Left lobe of liver (tissue), 2 donors: Measurements from ENCODE around the gene GRIK3. TPM values are rescaled to one million over a fixed set of nuclear protein-coding genes. Genes with fewer than 3 reads are reported as not detected.

ENCODE experiments used
- ATAC-seq: fragments of 200-7000 bp; cut with Tn5 transposase; one replicate; pipeline ENCODE4 v1.9.1; 2020; ENCODE audit warnings: mild to moderate bottlenecking, moderate library complexity
- DNase-seq: peaks from one replicate; pipeline ENCODE4 v3.0.0-alpha.2; 2020; ENCODE audit warnings: low spot score
- total RNA-seq: library from RNA; stranded (reverse); gene quantifications from one replicate; pipeline ENCODE4 v1.2.1, GENCODE V29; 2021
- donor health status: DM: no; HTN: no; CAD: no; lungs with moderate emphysema.
- donor health status: DM: no; HTN: yes; CAD: no.

Gene GRIK3
- total RNA-seq, 1 donor from 2014 or later = 0.03 TPM

DNA sequence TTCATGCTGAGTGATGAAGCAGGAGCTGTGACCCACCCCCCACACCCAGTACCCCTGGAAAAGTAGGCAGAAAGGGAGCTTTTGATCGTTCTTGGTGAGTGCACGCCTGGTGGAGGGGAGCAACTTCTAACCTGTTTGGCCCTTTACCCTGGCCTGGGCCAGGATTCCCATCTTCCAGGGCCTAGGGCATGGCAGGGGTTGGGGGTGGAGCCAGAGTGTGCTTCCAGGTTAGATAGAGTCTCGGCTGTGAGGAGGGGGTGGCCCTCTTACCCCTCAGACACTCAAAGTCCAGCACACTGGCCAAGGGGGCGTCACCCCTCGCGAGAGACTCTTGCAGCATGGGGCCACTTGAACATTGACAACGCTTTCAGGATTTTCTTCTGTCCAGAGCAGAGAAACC, 236.6 kb downstream of the GRIK3 start:
- ATAC-seq = no peak

DNA sequence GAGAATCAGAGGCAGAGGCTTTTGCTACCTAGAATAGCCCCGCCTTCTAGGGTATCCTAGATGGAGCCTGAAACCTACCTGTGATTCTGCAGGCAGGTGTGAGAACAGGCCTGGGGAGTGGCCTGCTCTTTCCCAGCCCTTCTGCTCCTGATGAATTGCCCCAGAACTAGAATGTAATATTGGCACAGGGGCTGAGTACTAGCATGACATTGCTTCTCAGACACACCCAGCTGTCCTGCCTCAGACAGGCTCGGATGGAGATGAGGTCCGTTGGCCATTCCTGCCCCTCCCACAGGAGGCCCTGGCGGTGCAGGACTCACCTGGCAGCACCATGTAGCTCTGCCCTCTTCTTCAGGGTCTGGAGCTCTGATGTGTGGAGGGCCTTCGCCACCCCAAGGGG, 237.6 kb downstream of the GRIK3 start:
- DNase-seq = no peak
- ATAC-seq = no peak

More for the DNA sequence above, 236.6 kb downstream of the GRIK3 start:
- no peak for DNase-seq

DNA sequence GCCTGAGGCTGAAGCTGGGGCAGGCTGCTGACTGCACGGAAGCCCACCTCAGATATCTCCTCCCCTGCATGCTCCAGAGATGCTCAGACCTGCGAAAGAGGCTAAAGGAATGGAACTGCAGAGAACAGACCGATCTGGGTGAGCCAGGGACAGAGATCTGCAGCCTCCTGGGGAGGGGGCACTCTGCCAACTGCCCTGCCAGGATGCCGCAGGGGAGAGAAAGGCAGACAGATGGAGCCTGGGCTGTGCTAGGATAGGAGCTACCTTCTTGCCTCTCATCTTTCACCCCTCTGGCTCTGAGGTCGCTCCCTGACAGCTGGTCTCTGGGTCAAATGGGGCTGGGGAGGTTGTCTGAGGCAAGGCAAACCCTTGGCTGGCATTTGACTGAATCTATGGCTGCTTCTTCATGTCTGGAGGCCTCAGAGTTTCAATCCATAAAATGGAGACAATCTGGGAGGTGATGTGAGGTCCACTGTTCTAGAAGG, 238.2 kb downstream of the GRIK3 start:
- DNase-seq (no peak), ATAC-seq (no peak)

DNA sequence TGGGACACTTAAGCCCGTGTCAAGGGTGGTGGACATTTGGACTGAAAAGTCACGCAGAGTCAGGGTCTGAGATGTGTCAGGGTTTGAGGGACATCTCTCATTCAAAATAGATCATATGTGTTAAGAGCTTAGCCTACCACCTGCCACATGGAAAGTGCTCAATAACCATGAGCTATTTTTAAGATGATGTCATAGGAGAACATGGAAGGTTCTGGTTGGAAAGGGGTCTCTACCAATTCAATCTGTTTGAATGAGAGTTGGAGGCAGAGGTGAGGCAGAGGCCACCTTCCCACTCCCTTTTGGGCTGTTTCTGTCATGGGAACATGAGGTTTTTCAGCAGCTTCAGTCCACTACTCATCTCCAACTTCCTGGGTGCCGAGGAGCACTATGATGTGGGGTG, 239.9 kb downstream of the GRIK3 start:
- DNase-seq = no peak
- no peak for ATAC-seq

DNA sequence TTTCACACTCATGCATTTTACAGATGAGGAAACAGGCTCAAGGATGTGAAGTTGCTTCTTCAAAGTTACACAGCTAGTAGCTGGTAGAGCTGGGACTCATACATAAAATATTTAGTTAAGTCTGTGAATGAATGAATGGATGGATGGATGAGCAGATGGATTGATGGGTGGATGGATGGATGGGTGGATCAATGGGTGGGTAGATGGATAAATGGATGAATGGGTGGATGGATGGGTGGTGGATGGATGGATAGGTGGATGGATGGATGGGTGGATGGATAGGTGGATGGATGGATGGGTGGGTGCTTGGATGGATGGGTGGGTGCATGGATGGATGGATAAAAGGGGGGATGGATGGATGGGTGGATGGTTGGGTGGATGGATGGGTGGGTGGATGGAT, 240.9 kb downstream of the GRIK3 start:
- ATAC-seq (no peak), DNase-seq (no peak)

DNA sequence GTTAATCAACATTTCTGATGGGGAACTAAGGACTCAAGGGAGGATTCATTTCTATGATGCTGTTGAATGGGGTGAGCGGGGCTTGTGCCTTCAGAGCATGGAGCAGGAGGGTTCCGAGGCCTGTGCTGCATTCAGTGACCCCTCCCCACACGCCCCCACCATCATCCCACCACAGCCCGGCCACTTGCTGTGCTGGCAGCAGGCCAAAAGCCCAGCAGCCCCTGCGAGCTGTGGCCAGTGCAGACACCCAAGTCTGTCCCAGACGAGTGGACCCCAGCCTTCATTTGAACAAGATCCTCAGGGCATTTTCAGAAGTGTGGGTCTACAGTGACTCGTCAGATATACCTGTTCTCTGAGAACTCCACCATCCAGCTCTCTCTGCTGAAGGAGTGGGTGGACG, 242.0 kb downstream of the GRIK3 start:
- ATAC-seq (no peak), DNase-seq (no peak)

DNA sequence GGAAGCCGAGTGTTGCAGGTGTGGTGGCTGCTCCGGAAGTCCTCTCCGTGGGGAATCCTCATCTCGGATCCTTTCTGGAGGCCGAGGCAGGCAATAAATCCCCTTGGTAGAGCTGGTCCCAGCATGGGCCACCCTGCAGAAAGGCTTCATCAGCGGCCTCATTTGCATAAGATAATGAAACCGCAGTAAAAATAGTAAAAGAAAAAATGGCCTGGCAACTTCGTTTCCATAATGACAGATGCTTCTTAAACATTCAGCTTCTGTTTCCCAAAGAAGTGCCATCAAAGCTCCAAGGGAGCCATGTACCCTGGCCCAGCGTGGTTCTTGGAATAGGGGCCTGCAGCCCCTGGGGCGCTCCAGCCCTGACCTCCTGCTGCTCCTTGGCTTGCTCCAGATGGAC, 244.1 kb downstream of the GRIK3 start:
- ATAC-seq = no peak
- DNase-seq = no peak

DNA sequence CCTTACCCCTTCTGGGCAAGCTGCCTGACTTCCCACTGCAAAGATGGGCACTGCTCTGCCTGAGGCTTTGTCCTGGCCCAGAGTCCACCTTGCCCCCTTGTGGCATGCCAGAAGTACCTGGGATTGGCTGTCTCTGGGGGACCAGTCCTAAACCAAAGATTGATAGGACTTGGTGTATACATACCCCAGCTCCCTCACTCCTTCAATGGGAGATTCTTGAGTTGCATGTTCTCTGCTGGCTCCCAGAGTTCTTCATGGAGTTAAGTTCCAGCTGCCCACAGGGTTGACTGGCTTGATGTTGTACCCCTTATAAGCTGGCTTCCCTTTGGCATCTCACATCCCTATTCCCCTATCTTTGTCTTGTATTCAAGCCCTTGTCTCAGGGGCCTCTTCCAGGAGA, 244.8 kb downstream of the GRIK3 start:
- DNase-seq (no peak), ATAC-seq (no peak)

DNA sequence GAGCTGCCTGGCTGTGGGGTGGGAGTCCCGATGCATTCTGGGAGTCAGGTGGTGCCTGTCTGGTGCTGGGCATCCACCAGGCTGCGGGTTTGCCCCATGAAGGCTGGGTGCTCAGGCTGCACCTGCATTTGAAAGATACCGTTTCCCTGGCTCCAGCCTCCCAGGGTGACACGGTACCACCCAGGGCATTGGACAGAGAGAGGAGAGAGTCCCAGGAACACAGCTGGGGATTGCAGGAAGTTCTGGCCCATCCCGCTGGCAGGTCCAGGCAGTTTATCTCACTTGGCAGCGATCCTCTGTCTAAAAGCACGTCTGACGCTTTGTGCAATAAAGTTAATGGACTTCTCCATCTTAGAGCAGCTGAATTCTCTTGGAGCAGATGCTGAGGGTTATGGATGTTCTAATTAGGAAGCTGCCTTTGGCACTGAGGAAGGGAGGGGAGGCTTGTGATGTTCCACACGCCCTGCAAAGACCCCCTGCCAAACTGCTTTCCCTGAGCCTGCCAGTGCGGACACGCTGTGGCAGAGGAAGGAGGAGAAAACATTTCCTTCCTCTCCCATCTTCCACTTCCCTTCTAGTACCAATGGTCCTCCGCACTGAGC, 246.9 kb downstream of the GRIK3 start:
- DNase-seq = no peak
- no peak for ATAC-seq

DNA sequence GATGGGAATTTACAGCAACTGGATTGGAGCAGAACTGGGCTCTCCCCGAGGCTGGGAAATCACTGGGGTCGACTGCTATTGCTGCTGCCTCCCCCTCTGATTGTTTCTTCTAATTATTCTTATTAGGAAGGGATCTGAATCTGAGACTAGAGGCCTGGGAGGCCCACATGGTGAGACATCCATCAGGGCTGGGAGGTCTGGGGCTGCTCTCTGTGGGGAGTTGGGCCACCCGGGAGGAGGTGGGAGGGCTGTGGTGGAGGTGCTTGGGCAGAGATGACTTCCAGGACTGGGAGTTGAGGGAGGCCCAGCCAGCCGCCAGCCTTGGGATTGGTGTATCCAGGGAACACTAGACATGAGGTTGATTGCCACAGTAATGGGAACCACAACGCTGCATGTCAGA, 247.9 kb downstream of the GRIK3 start:
- DNase-seq = no peak
- no peak for ATAC-seq

DNA sequence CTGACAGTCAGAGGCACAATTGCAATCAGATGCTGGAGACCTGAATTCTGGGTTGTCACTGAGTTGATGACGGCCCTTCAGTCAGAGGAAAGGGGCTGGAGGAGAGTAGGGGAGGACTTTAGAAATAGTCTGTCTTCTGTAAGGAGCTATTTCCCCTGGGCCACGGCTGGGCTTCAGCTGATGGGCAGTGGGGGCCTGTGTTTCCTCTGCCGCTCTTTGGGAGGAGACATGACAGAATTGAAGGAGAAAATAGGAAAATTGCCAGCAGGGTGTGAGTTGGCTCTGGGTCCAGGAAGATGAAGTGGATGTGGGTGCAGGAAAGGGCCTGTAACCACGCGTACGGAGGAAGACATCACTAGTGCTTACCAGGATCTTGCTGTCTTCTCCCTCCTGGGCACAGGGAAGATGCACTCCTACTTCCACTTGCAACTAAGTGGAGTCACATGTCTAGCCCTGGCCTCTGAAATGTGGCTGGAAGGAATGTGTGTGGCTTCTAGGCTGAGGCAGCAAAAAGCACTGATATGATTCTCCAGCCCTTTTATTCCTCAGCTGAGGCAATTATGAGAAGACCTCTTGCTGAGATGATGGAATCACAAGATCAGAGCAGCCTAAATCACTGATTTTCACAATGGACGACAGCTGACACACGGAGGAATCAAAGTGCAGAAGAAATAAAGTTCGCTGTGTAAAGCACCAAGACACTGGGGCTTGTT, 250.0 kb downstream of the GRIK3 start:
- no peak for ATAC-seq
- DNase-seq = no peak

DNA sequence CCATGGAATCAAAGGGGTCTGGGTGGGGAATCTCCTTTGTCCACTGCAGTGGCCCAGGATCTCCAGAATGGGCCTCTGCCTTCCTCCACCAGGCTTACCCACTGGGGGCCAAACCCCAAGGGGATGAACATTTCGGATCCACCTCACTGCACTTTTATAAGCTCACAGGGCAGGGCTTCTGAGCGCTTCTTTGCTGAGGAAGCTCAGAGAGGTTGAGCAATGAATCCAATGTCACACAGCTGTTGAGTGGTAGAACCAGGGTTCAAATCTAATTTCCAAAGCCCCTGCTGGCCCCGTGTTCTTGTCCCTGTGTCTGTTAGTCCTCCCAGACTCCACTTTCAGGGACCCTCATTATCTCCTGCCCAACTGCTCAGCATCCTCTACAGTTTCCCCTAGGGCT, 250.8 kb downstream of the GRIK3 start:
- DNase-seq (no peak), ATAC-seq (no peak)

DNA sequence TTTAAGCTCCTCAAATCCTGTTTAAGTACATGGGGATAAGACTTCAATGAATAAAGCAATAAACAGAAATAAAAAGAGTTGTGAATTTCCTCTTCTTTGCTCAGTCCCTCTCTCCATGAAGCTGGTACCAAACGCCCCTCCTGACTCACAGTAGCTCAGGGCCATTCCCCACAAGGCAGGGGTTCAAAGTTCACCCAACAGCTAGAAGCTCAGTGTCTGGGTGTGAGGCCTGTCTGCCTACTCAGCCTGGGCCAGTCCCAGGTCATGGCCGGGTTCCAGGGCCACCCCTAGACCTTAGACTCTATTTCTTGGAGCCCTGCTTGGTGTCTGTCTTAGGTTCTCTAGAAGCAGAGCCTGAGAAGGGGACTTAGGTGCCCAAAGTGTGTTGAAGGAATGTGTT, 251.5 kb downstream of the GRIK3 start:
- ATAC-seq (peak; percentile 71), DNase-seq (no peak)

DNA sequence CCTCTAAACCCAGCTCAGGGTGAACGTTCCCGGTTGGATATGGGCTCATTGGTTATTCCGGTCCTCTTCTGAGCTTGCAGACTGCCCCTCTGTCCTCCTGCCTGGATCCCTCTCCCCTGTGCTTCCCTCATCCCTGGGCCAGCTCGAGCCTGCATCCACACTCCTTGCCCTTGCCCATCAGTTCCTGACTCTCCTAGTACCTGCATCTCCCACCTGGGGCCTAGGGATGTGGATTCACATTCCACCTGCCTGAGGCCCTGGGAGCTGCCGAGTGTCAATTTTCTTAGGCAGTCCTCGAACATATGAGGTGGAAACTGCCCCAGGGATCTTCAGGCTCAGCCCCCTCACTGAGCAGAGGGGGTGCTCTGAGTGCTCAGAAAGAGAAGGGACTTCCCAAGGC, 252.2 kb downstream of the GRIK3 start:
- ATAC-seq = no peak
- DNase-seq = no peak

DNA sequence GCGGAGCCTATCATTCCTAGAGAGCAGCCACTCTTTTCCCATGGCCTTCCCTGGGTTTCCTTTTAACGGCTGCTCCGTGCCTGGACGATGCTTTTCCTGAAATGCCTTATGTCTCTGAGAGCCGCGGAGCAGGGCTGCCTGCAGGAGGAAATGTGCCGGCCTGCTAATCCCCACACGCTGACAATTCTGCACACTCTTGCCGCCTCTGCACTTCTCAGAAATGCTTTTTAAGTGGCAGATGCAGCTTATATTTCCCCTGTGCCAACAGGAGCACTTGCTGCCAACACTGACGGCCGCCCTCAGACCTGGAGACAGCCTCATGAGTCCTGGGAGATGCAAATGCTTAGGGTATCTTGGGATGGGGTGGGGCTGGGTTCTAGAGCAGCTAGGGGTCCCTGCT, 253.2 kb downstream of the GRIK3 start:
- no peak for DNase-seq
- no peak for ATAC-seq

DNA sequence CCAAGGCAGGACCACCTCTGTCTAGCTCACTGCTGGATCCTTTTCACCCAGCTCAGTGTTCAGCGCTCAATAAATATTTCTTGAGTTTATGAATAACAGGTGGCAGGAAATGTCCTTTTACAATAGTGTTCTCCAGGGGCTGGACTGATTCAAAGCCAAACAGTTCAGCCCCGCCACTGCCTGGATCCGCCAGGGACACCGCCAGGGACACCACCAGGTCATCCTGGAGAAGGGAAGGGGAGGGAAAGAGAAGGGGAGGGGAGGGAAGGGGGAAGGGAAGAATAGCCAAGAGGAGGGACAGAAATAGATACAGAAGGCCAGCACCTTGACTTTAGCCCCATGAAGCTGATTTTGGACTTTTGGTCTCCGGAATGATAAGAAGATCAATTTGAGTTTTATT, 255.6 kb downstream of the GRIK3 start:
- no peak for ATAC-seq
- no peak for DNase-seq

DNA sequence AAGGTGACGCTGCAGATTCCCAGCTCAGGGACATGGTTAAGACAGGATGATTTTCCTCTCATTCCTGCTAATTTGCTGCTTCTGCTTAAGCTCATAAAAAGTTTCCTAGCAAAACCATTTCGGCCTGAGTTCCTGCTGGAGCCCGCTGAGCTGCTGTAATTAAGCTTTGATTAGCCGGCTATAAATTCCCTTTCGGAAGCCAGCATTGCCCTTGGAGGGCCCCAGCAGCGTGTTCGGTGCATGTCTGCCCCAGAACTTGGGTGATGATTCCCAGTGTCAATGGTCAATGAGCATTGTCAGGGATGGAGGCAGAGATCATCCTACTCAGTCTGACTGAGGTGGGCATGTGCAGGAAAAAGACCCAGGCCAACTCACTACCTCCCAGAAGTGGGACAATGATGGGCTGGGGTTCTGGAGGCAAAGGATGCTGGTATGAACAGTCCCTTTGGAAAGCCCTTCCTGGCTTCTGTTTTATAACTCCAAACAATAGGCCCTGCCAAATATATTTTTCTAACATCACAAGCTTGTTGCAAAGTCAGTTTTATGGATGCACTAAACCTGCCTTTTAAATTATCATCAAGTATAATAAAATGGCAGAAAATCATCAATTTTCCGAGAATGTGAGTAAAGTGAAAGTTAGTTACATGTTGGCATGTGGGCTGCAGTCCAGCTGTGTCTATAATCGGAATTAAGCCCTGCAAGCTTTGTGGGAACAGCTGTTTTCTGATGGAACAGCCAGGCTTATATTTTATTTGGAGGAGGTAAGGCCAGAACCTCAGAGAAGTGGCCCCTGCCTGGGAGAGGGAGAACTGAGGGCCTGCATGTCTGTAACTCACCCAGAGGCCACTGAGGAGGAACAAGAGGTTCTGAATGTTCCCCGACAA, 257.1 kb downstream of the GRIK3 start:
- ATAC-seq = no peak
- DNase-seq = no peak

DNA sequence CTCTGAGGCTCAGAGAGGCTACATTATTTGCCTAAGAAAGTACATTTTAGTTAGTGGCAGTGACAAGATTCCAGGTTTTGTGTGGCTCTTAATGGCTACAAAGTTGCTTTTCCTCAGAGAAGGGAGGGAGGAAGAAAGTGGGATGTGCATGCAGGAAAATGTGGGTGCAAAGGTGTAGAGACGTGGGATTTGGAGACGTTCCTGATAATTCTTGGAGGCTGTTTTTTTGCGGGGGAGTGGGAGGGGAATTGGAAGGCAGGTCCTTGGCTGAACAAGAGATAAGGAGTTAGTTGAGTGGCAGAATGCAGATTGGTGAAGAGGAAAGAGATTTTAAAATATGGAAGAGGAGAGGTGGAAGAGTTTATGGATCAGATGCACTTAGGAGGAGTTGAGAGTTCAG, 258.1 kb downstream of the GRIK3 start:
- DNase-seq (no peak), ATAC-seq (no peak)

DNA sequence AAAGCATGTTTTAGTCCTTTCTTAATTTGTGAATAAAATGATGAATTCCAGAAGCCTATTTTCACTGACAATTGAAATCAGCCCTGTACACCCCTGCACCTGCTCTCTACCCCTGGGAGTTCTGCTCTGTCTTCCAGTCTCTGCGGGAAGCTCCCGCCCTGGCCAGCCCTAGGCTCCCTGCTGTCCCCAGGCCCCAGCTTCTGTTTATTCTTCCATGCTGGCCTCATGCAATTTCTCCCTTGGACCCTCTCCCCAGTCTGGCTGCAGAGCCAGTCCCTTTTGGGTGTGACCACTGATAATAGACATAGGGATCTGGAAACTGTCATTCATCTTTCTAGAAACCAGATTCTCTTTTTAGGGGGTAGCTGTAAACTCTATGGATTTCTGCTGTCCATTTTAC, 258.6 kb downstream of the GRIK3 start:
- ATAC-seq (no peak), DNase-seq (no peak)

DNA sequence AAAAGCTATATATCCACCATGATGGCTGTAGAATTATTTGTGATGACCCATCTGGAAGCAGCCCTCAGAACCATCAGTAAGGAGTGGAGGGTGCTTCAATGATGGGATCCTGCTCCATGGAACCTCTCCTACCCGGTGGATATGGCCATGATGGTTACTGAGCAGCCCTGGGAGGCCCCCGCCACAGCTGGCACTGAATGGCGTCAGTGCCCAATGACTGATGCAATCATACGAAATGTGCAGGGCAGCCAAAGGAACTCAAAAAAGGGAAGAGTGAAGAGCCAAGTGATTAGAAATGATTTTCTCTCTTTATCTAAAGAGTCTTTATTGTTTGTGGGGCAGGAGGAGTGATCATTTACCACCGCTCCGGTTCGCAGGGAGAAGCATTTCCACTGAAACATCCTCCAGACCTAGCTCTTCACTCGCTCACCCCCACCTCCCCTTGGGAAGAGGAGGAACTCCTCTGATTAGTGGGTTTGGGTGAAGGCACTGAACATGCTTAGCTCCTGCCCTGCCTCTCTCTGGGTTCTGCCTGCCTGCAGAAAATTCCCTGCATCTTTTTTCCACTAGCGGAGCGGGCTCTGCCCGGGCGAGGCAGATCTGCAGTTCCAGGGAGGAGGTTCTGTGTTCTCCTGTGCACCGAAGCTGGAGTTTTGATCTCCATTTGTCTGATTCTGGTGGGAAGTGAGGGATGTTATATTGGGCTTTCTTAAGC, 260.3 kb downstream of the GRIK3 start:
- ATAC-seq = no peak
- DNase-seq = no peak
